ENCODE results near the gene VGLL1.

VGLL1 gene

DNA sequence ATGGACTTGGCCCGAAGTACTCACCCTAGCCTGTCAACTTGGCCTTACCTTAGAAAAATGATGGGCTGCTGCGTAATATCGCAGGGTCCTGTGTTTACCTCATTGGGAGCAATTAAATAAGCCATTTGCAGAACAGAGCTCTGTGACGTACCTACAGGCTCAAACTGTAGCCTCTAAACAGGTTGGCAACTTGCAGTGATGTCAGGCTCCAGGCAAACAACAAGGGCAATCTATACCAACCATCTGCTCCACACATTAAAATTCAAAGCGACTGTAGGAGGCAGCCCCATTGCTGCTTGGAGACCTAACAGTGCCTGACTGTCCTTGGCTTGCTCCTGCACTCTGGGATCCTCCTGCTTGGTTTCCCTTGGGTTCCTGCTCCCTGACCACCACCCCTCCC lies 17.2 kb downstream of the VGLL1 start:
- DNase-seq (ENCODE audit: low read depth in 4 of 4, low spot score in 1 of 4): no peak

DNA sequence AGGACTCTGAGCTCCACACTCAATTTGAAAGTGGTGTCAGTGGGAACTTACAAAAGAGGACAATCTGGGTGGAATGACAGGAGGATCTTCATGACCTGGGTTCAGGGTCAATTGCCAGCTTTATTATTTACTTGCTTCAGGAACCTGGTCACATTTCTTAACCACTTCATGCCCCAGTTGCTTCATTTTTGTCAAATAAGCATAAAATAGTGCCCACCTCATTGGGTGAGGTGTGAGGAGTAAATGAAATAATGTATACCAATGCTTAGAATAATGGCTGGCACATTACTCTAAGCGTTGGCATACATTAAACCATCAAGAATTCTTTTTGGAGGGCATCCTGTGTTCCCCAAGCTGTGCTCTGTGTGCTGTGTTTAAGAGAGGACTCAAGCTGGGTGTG lies 19.4 kb downstream of the VGLL1 start:
- no peak for DNase-seq (ENCODE audit: low read depth in 4 of 4, low spot score in 1 of 4)

DNA sequence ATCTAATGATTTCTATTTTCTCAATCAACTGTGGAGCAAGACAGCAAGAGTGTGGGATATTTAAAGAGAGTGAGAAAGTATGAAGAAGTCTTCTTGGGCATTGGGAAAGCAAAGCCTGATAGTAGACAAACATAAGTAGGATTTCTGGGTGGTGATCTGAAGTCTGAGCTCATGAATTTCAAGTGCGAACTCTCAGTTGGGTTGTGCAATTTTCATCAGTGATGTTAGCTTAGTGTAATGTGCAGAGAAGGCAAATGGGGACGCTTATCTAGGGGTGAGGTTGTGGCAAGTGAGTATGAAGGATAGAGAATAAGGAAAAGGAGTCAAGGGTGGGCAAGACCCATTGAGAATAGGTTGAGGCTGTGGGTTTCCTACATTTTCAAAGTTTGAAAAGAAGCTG lies 23.7 kb downstream of the VGLL1 start:
- DNase-seq (ENCODE audit: low read depth in 4 of 4, low spot score in 1 of 4): no peak

DNA sequence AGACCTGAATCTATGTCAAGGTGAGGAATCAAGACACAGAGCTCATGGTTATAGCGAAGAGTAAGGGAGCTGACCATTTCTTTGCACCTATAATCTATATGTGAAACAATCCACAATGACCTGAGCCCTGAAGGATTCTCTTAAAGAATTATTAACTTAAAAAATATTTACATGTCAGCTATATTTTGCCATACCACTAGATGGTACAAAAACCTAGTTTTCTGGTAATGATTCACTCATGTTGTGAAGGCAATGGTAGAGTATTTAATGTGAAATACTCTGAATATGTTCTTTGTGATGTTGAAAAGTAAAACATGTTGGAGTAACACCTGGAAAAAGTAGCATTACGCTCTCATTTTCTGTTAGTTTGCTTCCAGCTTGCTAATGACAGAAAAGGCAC lies 40.0 kb downstream of the VGLL1 start:
- no peak for DNase-seq (ENCODE audit: low read depth in 4 of 4, low spot score in 1 of 4)

DNA sequence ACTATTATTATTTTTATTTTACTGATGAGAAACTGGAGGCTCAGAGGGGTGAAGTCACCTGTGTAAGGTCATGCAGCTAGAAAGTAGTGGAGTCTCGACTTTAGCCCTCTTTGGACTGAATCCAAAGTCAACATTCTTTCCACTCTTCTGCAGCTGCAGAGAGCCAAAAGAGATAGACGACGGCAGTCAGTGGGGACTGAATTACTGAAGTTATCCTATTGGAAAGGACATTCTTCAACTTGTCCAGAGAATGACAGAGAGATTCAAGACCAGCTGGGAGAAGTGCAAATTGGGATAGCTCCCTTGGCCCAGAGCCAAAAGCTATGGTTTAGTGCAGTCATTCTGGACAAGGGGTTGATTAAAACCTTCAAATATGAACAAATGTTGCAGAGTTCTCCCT lies 42.5 kb downstream of the VGLL1 start:
- DNase-seq (ENCODE audit: low read depth in 4 of 4, low spot score in 1 of 4): no peak

DNA sequence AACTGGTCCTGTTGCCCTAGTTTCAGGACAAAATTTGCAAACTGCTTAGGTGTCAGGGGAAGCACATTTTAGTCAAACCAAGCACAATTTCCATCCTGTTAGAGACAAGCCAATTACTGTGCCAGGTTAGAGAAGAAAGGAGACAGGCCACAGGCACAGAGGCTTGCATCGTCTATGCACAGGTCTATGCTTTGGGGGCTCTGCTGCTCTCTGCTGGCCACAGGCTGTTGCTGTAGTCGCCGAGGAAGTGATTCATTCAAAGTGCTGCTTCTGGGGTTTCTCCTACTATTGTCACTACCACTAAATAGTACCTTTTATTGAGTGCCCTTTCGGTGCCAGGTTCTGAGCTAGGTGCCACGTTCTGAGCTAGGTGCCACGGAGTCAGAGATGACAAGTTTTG lies 45.5 kb downstream of the VGLL1 start:
- DNase-seq (ENCODE audit: low read depth in 4 of 4, low spot score in 1 of 4): peak; percentile 13 to 53 (median 26)

DNA sequence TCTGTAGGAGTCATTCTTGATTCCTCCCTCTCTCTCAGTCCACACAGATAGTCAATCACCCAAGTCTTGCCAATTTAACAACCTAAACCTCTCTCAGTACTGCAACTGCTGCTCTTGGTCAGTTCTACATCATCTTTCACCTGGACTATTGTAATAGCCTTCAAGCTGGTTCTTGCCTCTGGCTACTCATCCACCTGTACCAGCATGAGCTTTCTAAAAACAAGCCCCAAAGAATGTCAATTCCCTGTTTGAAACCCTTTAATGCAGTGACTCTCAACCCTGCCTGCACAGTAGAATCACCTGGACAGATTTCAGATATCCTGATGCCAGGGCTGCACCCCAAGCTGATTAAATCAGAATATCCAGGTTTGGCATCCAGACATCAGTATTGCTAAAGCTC lies 48.3 kb downstream of the VGLL1 start:
- DNase-seq (ENCODE audit: low read depth in 4 of 4, low spot score in 1 of 4): no peak

DNA sequence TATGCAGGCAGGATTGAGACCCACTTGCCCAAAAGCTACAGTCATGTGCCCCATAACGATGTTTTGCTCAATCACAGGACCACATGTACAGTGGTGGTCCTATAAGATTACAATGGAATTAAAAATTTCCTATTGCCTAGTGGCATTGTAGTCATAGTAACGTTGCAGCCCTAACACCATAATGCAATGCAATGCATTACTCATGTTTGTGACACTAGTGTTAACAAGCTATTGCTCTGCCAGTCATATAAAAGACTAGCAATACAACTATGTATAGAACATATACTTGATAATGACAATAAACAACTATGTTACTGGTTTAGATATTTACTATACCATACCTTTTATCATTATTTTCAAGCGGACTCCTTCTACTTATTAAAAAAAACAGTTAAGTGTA lies 50.6 kb downstream of the VGLL1 start:
- DNase-seq (ENCODE audit: low read depth in 4 of 4, low spot score in 1 of 4): no peak

DNA sequence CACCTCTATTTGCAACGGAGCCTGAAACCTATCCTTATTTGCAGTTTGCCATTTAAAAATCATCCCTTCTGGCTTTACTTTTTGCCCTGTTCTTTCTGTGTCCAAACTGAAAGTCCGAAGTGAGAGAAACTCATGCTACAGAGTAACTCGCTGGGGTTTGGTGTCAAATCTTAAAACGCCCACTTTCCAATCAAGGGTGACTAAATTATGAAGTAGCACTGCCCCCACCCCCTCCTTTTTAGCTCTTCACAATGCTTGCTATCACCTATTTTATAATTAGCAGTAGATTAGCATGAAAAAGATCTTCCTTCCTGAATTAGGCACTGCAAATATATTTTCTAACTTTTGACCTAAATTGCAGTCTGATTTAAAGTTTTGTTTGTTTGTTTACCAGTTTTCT lies 52.5 kb downstream of the VGLL1 start:
- DNase-seq (ENCODE audit: low read depth in 4 of 4, low spot score in 1 of 4): peak in 1 of 4 experiments; percentile 25

DNA sequence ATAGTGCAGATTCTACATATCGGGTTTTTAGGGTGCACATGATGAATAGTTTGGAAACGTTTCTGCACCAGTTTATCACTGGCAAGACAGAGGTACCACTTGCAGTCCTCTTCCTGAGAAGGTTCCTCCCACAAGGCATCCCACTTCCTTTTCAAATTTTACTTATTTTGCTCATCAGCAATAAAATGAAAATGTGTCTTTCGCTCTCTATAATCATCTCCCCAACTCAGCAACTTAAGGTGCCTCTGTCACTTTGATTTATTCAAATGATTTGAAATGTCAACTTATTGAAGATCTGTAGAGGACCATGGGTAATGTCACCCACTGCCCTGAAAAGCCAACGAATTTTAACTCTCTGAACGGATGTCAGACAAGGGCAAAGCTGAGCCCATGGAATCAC lies 53.2 kb downstream of the VGLL1 start:
- no peak for DNase-seq (ENCODE audit: low read depth in 4 of 4, low spot score in 1 of 4)

DNA sequence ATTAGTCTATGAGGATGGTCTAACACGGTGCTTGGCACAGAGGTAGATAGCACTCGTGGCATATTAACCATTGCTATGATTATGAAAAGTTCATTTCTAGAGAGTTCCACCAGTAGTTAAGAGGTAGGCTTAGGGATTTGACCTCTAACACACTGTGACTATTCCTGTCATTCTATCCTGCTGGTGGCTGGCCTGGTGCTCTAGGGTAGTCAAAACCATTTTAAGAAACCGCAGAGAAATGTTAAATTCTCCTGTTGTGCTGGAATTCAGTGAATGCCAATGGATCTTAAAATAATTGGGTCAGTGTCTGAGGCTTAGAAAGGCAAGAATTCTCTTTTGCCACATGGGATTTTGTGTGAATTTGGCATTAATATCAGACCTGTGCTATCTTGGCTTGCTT lies 53.9 kb downstream of the VGLL1 start:
- no peak for DNase-seq (ENCODE audit: low read depth in 4 of 4, low spot score in 1 of 4)

DNA sequence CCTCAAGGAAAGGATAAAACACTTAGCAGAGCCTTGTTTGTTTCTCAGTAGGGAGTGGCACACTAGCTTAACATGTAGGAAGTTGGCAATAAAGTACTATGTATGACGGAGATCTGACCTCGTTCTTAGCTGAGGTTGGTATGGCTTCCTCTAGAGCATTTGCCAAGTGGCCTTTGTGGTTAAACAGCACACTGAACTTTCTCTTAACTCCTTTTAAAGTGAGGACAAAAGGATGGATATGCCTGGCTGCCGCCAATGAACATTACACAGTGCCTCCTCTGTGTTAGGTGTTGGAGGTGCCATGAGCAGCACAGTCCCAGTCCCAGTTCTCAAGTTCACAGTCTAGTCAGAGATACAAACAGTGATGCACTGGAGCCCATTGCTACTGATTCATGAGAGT lies 54.4 kb downstream of the VGLL1 start:
- DNase-seq (ENCODE audit: low read depth in 4 of 4, low spot score in 1 of 4): no peak

DNA sequence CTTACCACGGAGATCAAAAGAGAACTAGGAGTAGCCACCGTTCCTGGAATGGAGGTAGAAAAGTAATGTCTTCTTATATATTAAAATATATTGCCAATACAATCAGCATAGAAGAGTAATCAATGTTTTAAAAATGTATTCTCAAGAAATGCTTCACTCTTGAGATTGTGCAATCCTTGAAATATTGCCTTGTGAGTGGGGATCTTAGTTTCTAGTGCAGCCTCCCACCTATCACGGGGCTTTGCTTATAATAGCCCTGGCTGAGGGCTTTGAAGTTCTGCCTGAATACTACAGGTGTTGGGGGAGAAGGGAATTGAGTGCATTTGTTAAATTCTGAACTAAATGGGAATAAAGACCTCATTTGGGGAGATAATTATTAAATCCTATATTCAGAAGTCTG lies 55.5 kb downstream of the VGLL1 start:
- no peak for DNase-seq (ENCODE audit: low read depth in 4 of 4, low spot score in 1 of 4)

DNA sequence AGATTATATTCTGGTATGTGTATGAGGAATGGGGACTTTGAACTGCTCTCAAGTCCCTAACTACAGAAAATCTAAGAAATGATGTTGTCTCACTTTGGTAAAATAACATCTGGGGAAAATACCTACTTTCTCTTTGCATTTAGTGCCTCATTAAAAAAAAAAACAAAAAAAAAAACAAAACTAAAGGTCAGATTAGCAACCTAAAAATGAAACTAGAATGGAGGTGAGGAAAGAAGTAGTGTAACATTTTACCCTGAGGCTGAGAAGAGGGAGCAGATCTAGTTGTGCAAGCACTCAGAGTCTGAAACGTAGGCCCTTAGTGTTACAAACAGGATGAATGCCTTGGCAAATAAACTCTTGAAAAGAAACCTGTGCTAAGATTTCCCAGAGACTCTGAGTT lies 56.0 kb downstream of the VGLL1 start:
- DNase-seq (ENCODE audit: low read depth in 4 of 4, low spot score in 1 of 4): no peak

DNA sequence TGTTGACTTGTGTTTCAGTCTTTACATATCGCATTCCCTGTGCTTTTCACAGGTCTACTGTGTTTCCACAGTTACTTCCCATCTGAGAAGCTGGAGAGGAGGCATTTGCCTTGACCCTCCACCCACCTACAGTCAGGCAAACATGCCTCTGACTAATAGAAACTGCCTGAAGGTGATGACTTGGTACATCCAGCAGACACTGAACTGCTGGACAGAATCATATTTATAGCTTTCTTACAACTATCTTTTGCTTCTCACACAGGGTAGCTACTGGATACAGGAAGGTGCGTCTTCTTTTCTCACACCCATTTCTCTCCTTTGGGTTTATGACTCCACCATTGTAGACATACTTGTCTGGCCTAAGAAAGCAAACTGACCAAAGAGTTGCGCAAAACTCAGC lies 58.0 kb downstream of the VGLL1 start:
- DNase-seq (ENCODE audit: low read depth in 4 of 4, low spot score in 1 of 4): no peak

DNA sequence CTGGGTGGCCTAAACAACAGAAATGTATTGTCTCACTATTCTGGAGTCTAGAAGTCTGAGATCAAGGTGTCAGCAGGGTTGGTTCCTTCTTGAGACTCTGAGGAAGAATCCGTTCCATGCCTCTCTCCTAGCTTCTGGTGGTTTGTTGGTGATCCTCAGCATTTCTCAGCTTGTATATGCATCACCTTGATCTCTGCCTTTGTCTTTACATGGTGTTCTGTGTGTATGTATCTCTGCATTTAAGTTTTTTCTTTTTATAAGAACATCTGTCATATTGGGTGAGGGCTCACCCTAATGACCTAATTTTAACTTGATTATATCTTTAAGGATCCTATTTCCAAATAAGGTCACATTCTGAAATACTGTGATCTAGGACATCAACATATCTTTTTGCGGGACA lies 65.3 kb downstream of the VGLL1 start:
- DNase-seq (ENCODE audit: low read depth in 4 of 4, low spot score in 1 of 4): no peak

DNA sequence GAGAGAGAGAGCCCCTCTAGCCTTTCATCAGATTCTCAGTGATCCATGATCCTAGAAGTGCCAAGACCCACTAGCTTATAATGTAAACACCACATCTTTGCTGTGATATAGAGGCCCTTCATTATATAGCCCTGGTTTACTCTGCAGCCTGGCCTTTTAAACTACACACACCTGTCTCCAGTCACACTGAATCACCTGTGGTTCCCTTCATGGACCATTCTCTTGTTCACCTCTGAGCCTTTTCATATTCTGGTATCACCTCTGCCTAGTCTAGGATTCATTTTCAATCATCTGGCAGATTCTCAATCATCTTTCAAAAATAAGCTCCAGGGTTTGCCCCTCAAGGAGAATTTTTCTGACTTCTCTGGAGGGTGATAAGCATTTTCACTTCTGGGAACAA lies 65.9 kb downstream of the VGLL1 start:
- no peak for DNase-seq (ENCODE audit: low read depth in 4 of 4, low spot score in 1 of 4)

DNA sequence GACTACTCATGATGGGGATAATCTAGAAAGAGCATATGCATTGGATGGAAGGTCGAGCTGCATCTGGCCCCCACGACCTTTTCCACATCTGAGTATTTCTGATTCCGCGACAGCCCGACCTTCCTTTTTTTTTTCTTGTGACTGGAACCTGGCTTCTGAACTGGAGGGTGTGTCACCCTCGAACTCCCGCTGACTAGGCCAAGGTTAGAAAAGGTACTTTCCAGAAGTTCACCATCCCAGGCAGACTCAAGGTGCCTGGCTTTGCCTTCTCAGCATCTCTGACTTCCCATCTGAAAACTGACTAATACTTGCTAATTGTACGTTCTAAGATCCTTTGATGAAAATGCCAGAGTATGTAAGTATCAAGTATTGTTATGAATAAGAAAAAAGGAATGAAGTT lies 66.6 kb downstream of the VGLL1 start:
- DNase-seq (ENCODE audit: low read depth in 4 of 4, low spot score in 1 of 4): no peak

DNA sequence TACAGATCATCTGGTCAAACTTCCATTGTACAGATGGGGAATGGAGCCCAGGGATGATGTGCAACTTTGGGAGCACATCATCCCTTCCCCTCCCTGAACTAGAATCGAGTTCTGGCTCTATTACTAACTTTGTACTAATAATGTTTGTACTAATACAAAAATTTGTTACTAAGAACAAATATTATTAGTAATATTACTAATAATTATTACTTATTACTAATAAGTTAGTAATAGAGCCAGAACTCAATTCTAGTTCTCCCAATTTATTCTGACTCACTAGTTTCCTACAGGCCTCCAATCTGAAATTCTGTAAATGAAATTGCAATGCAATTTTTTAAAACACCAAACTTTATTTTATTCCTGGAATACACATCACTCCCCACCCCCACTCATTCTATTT lies 68.0 kb downstream of the VGLL1 start:
- no peak for DNase-seq (ENCODE audit: low read depth in 4 of 4, low spot score in 1 of 4)
